A673 (cell line): Measurements from ENCODE around the gene CRYBG3. TPM values are rescaled to one million over a fixed set of nuclear protein-coding genes. Genes with fewer than 3 reads are reported as not detected.

Source experiments
- BruUV-seq: library from RNA; stranded (reverse); fragments of 400-500 nt; replicated peaks from 2 replicates; lab custom pipeline; 2021; lab: Mats Ljungman, UMichigan
- CTCF ChIA-PET: fragments of 300-600 bp; sonication (Branson Sonifier 250); formaldehyde crosslinking; loops from one replicate; lab custom pipeline; 2022; ENCODE audit warnings: antibody characterized with exemption; lab: Charles Lee
- POLR2A ChIA-PET: fragments of 300-600 bp; sonication (Branson Sonifier 250); formaldehyde crosslinking; loops from one replicate; lab custom pipeline; 2022; ENCODE audit warnings: antibody characterized with exemption; ENCODE audit not compliant: low non-redundant PET; lab: Charles Lee
- DNase-seq: peaks from one replicate; pipeline ENCODE4 v3.0.0-alpha.2; 2015; ENCODE audit warnings: low spot score
- H3K27ac ChIP-seq: fragments of 200-600 bp; sonication (generic); 2 replicates; pipeline ENCODE4 v1.5.1; 2016; ENCODE audit warnings: mixed run types, low read depth, mild to moderate bottlenecking, mixed read lengths, antibody characterized with exemption, low read length; ENCODE audit not compliant: poor library complexity, severe bottlenecking
- H3K27me3 ChIP-seq: fragments of 200-600 bp; sonication (generic); replicated peaks from 2 replicates; pipeline ENCODE4 v1.6.1; 2017; ENCODE audit warnings: mixed run types, low read depth, mild to moderate bottlenecking, mixed read lengths, antibody characterized with exemption, low read length; ENCODE audit not compliant: insufficient read depth, poor library complexity
- H3K36me3 ChIP-seq: fragments of 200-600 bp; sonication (generic); 2 replicates; pipeline ENCODE4 v1.6.1; 2016; ENCODE audit warnings: mixed run types, mild to moderate bottlenecking, mixed read lengths, antibody characterized with exemption, low read length; ENCODE audit not compliant: insufficient read depth, poor library complexity, severe bottlenecking
- H3K4me1 ChIP-seq: fragments of 200-600 bp; sonication (generic); 2 replicates; pipeline ENCODE4 v1.6.1; 2017; ENCODE audit warnings: mixed run types, mild to moderate bottlenecking, mixed read lengths, antibody characterized with exemption, low read length; ENCODE audit not compliant: insufficient read depth, poor library complexity, severe bottlenecking
- H3K4me3 ChIP-seq: fragments of 200-600 bp; sonication (generic); 2 replicates; pipeline ENCODE4 v1.5.1; 2016; ENCODE audit warnings: low read depth, mixed run types, mild to moderate bottlenecking, mixed read lengths, low read length; ENCODE audit not compliant: poor library complexity, severe bottlenecking
- H3K9me3 ChIP-seq: fragments of 200-600 bp; sonication (generic); 2 replicates; pipeline ENCODE4 v1.6.1; 2016; ENCODE audit warnings: mixed run types, low read depth, mild to moderate bottlenecking, mixed read lengths, antibody characterized with exemption, low read length; ENCODE audit not compliant: poor library complexity, severe bottlenecking
- CTCF ChIP-seq: fragments of 300-800, 200-600 bp; sonication (generic); conservative IDR thresholded peaks from 2 replicates; pipeline ENCODE4 v1.5.1; 2017; ENCODE audit warnings: low read depth, mild to moderate bottlenecking, antibody characterized with exemption, low read length, moderate library complexity, mixed read lengths
- EZH2 ChIP-seq: fragments of 200-600 bp; sonication (generic); IDR thresholded peaks from 2 replicates; pipeline ENCODE4 v1.6.1; 2017; ENCODE audit warnings: borderline replicate concordance, low read depth, mild to moderate bottlenecking, mixed read lengths, antibody characterized with exemption, low read length; ENCODE audit not compliant: poor library complexity, severe bottlenecking
- intact Hi-C: fragments of 100-400 bp; cut with micrococcal nuclease; formaldehyde crosslinking; loops from one replicate; pipeline ENCODE4 v1.10.0; 2022; ENCODE audit not compliant: unreplicated experiment
- total RNA-seq: library from RNA; stranded (reverse); gene quantifications from 2 replicates; pipeline ENCODE4 v1.2.3, GENCODE V29; 2021

Gene CRYBG3
- total RNA-seq, 1 experiment from 2014 or later = 8.6 TPM

DNA sequence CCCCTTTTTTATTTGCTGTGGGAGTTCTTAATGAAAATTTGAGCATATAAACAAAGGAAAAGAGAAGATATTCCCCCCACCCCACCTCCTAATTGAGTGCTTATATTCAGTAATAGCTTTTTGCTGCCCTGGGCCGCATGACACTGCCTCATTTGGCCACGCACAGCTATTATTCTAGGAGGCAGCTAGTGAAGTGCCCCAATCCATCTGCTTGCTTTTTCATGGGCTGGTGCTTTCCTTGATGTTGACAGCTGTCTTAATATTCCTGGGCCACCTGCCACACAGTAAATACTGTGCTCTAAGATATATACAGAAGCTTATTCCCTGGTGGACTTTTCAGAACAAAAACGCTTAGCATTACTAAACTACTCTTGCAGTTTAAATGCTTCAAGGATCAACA, 3.8 kb upstream of the CRYBG3 start:
- TF ChIP-seq CTCF = no peak
- TF ChIP-seq EZH2 = no peak
- no peak for DNase-seq
- no peak overlapping the region for H3K27ac ChIP-seq
- H3K36me3 ChIP-seq = no peaks in the 10 kb centered on the region
- peaks cover under 1% of the 10 kb centered on the region for H3K4me1 ChIP-seq
- H3K4me3 ChIP-seq = no peak overlapping the region
- H3K9me3 ChIP-seq = no peaks in the 10 kb centered on the region
- intact Hi-C loops = no loop called here
- CTCF ChIA-PET = no interaction called here
- H3K27me3 ChIP-seq = peaks cover 19% of the 10 kb centered on the region
- POLR2A ChIA-PET = no interaction called here
- no TSS peak for BruUV-seq

GRCh38 chr3:97820780-97821179, 1.0 kb upstream of the CRYBG3 start:
- no peak for DNase-seq
- H3K27me3 ChIP-seq = peaks cover 22% of the 10 kb centered on the region
- no TSS peak for BruUV-seq
- no peaks in the 10 kb centered on the region for H3K9me3 ChIP-seq
- CTCF ChIA-PET = no interaction called here
- H3K4me1 ChIP-seq = peaks cover 7% of the 10 kb centered on the region
- POLR2A ChIA-PET = no interaction called here
- intact Hi-C loops = loop anchor here (5.0 kb wide), 1 partner anchor 67 kb away; no protein-coding TSS in a partner anchor
- no peak for TF ChIP-seq EZH2
- no peak for TF ChIP-seq CTCF
- H3K36me3 ChIP-seq = no peaks in the 10 kb centered on the region
- H3K27ac ChIP-seq = no peak overlapping the region
- peak overlapping the region; percentile 70 for H3K4me3 ChIP-seq

- intact Hi-C loops = loop anchor here (5.0 kb wide), 1 partner anchor 66 kb away; no protein-coding TSS in a partner anchor
- Histone ChIP-seq H3K36me3 (no peaks in the 10 kb centered on the region), H3K4me3 (peak overlapping the region; percentile 70), H3K27ac (no peak overlapping the region), H3K4me1 (peaks cover 7% of the 10 kb centered on the region), H3K27me3 (peaks cover 22% of the 10 kb centered on the region), H3K9me3 (no peaks in the 10 kb centered on the region)
- no peak for DNase-seq
- no peak for TF ChIP-seq CTCF
- no peak for TF ChIP-seq EZH2
- CTCF ChIA-PET = no interaction called here
- no TSS peak for BruUV-seq
- POLR2A ChIA-PET = no interaction called here
These were observed 481 bp upstream of the CRYBG3 start for GRCh38 chr3:97821287-97821773.
